ENCODE data around the gene KAT2B. TPM values are rescaled to one million over a fixed set of nuclear protein-coding genes. Genes with fewer than 3 reads are reported as not detected.

KAT2B gene
- total and polyA plus RNA-seq, 2 of the 13 experiments (the other 11 are each of a cell fraction or from before 2014, with no cell fraction given): 0.97 to 1.7 TPM

- TF ChIP-seq ZNF205 (CRISPR knock-in tag; IDR thresholded peaks at IDR 0.05): 0 out of 2 replicates have a peak, but pooled peaks have one; percentile 31
- TF ChIP-seq ZNF710 (CRISPR knock-in tag; IDR thresholded peaks at IDR 0.05; ENCODE audit: borderline replicate concordance): no peak
- no peak for TF ChIP-seq REL (CRISPR knock-in tag; conservative IDR thresholded peaks at IDR 0.05)
- TF ChIP-seq ZNF652 (CRISPR knock-in tag; IDR thresholded peaks at IDR 0.05; ENCODE audit: borderline replicate concordance, low read depth): no peak
- no peak for TF ChIP-seq EP300 (IDR thresholded peaks at IDR 0.05; ENCODE audit: low read depth in 2 of 2, low read length in 2 of 2)
- no peak for TF ChIP-seq EP300 (CRISPR knock-in tag; IDR thresholded peaks at IDR 0.05; ENCODE audit: borderline replicate concordance)
- peak; percentile 98 for TF ChIP-seq PATZ1 (CRISPR knock-in tag; IDR thresholded peaks at IDR 0.05)
- TF ChIP-seq ZNF704 (CRISPR knock-in tag; IDR thresholded peaks at IDR 0.05; ENCODE audit: borderline replicate concordance): no peak
- TF ChIP-seq KDM6A (CRISPR knock-in tag; IDR thresholded peaks at IDR 0.05; ENCODE audit: low read depth): no peak
- TF ChIP-seq MAFG (CRISPR knock-in tag; IDR thresholded peaks at IDR 0.05): no peak
- no peak for TF ChIP-seq ZBTB37 (CRISPR knock-in tag; IDR thresholded peaks at IDR 0.05)
- TF ChIP-seq NR2F1 (CRISPR knock-in tag; IDR thresholded peaks at IDR 0.05): no peak
- TF ChIP-seq NR3C1 (CRISPR knock-in tag; IDR thresholded peaks at IDR 0.05): no peak
- TF ChIP-seq ZNF142 (CRISPR knock-in tag; IDR thresholded peaks at IDR 0.05): no peak
Measured at GRCh38 chr3:20039765-20040547, at the start of gene KAT2B (continued).
